Measurements from ENCODE around the gene PRPSAP1.
A peak's percentile ranks its signal among the peaks of the same experiment; 100 is the strongest.

PRPSAP1 gene

GRCh38 chr17:76266244-76266938 is 87.3 kb downstream of the PRPSAP1 start:
- DNase-seq (ENCODE audit: low read depth in 2 of 2) = no peak

GRCh38 chr17:76265624-76266243 is 88.0 kb downstream of the PRPSAP1 start:
- no peak for DNase-seq (ENCODE audit: low read depth in 2 of 2)

GRCh38 chr17:76264755-76265623 is 88.7 kb downstream of the PRPSAP1 start, which contains the start of gene UBALD2:
UBALD2 (plus strand) TSS chr17:76265348; CDS start chr17:76265506, 158 bp downstream.
- peak; percentile 97 to 99 for DNase-seq (ENCODE audit: low read depth in 2 of 2)

GRCh38 chr17:76264425-76264754 is 89.3 kb downstream of the PRPSAP1 start:
- no peak for DNase-seq (ENCODE audit: low read depth in 2 of 2)

GRCh38 chr17:76263896-76264295 is 89.8 kb downstream of the PRPSAP1 start:
- DNase-seq (ENCODE audit: low read depth in 2 of 2) = no peak

GRCh38 chr17:76262732-76263344 is 90.9 kb downstream of the PRPSAP1 start:
- no peak for DNase-seq (ENCODE audit: low read depth in 2 of 2)

GRCh38 chr17:76261421-76262215 is 92.1 kb downstream of the PRPSAP1 start:
- DNase-seq (ENCODE audit: low read depth in 2 of 2) = no peak

GRCh38 chr17:76260669-76261068 is 93.0 kb downstream of the PRPSAP1 start:
- no peak for DNase-seq (ENCODE audit: low read depth in 2 of 2)

GRCh38 chr17:76260220-76260619 is 93.5 kb downstream of the PRPSAP1 start:
- no peak for DNase-seq (ENCODE audit: low read depth in 2 of 2)

Measured in stimulated activated CD4-positive, alpha-beta T cell treated with anti-CD3 and anti-CD28 coated beads, Interleukin-15, amount 100 ng/mL, for 48 hours (primary cell).